ENCODE data around the gene ADM5. TPM values are rescaled to one million over a fixed set of nuclear protein-coding genes. Genes with fewer than 3 reads are reported as not detected.
A peak's percentile ranks its signal among the peaks of the same experiment; 100 is the strongest.
"Not testable (repeated sequence)": the region's sequence is repeated elsewhere in the genome, so short reads cannot be mapped to it uniquely, and the experiment has no call there.

ADM5 gene
- total RNA-seq, 1 donor = 0.63 TPM

DNA sequence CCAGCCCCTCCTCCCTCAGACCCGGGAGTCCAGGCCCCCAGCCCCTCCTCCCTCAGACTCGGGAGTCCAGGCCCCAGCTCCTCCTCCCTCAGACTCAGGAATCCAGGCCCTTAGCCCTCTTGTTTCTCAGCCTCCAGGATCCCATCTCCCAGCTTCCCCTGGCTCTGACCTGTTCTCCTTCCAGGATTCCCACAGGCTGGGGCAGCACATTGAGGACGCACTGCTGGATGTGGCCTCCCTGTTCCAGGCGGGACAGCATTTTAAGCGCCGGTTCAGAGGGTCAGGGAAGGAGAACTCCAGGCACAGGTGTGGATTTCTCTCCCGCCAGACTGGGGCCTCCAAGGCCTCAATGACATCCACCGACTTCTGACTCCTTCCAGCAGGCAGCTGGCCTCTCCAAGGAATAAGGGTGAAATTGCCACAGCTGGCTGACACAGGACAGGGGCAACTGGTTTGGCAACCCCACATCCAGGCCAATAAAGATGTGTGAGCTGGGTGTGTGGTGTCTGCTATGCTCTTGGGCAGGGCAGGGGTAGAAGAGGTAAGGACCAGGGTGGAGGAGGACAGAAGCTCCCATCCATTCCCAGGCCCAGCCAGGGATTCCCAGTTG is 23.9 kb downstream of the ADM5 start:
- TF ChIP-seq, protein P1, sequence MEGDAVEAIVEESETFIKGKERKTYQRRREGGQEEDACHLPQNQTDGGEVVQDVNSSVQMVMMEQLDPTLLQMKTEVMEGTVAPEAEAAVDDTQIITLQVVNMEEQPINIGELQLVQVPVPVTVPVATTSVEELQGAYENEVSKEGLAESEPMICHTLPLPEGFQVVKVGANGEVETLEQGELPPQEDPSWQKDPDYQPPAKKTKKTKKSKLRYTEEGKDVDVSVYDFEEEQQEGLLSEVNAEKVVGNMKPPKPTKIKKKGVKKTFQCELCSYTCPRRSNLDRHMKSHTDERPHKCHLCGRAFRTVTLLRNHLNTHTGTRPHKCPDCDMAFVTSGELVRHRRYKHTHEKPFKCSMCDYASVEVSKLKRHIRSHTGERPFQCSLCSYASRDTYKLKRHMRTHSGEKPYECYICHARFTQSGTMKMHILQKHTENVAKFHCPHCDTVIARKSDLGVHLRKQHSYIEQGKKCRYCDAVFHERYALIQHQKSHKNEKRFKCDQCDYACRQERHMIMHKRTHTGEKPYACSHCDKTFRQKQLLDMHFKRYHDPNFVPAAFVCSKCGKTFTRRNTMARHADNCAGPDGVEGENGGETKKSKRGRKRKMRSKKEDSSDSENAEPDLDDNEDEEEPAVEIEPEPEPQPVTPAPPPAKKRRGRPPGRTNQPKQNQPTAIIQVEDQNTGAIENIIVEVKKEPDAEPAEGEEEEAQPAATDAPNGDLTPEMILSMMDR (IDR thresholded peaks at IDR 0.05; ENCODE audit: insufficient read depth, low read length) = no peak
- no peak for DNase-seq (ENCODE audit: low read depth)
- H3K4me3 ChIP-seq (ENCODE audit: low read depth, low read length) = no peak overlapping the region

DNA sequence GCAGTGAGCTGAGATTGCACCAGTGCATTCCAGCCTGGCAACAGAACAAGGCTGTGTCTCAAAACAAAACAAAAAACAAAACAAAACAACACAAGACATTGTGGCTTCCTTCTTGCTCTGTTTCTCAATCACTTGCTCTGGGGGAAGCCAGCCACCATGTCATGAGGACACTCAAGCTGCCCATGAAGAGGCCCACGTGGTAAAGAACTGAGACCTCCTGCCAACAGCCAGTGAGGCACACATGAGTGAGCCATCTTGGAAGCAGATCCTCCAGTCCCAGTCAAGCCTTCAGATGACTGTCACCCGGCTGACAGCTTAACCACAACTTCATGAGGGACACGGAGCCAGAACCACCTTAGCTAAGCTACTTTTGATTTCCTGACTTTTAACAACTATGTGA is 26.8 kb downstream of the ADM5 start:
- no peak for DNase-seq (ENCODE audit: low read depth)
- TF ChIP-seq, protein P1 (IDR thresholded peaks at IDR 0.05; ENCODE audit: insufficient read depth, low read length) = no peak
- H3K4me3 ChIP-seq (ENCODE audit: low read depth, low read length) = no peak overlapping the region

DNA sequence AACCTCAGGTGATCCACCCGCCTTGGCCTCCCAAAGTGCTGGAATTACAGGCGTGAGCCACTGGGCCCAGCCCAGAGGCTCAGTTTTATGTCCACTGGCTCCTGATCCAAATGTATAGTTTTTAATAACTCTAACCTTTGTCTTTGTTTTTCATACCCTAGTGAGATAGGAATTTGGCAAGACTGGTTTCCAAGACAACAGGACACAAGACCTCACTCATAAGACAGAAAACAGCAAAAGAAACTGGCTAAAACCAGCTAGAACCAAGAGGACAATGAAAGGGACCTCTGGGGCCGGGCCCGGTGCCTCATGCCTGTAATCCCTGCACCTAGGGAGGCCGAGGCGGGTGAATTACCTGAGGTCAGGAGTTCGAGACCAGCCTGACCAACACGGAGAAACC is 29.1 kb downstream of the ADM5 start:
- TF ChIP-seq, protein P1 (IDR thresholded peaks at IDR 0.05; ENCODE audit: insufficient read depth, low read length) = no peak
- no peak overlapping the region for H3K4me3 ChIP-seq (ENCODE audit: low read depth, low read length)
- peak; percentile 34 for DNase-seq (ENCODE audit: low read depth)

DNA sequence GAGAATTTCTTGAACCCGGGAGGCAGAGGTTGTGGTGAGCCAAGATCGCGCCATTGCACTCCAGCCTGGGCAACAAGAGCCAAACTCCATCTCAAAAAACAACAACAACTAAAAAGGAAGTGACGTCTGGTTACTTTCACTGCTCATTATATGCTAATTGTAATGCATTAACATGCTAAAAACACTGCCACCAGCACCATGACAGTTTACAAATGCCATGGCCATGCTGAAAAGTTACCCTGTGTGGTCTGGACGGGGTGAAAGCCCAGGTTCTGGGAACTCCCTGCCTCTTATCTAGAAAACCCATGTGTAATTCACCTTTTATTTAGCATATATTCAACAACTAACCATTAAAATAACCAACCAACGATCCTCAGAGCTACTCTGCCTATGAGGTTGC is 29.6 kb downstream of the ADM5 start:
- TF ChIP-seq, protein P1 (IDR thresholded peaks at IDR 0.05; ENCODE audit: insufficient read depth, low read length) = no peak
- DNase-seq (ENCODE audit: low read depth) = no peak
- H3K4me3 ChIP-seq (ENCODE audit: low read depth, low read length) = no peak overlapping the region

DNA sequence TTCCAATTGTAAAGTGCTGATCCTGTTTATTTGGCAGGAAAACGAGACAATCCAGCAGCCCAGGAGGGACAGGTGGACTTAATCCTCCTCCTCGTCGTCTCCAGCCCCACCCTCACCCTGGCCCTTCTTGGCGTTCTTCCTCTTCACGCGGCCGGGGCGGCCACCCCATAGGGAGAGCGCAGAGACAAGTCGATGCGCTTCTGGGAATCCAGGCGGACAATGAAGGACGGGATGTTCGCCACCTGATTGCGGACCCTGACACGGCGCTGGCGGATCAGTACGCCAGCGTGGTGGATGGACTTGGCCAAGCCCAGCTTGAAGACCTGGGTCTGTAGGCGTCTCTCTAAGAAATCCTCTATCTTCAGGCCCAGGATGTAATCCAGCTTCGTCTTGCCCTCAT is 30.0 kb downstream of the ADM5 start:
- DNase-seq (ENCODE audit: low read depth); H3K4me3 ChIP-seq (ENCODE audit: low read depth, low read length): not testable (repeated sequence)

DNA sequence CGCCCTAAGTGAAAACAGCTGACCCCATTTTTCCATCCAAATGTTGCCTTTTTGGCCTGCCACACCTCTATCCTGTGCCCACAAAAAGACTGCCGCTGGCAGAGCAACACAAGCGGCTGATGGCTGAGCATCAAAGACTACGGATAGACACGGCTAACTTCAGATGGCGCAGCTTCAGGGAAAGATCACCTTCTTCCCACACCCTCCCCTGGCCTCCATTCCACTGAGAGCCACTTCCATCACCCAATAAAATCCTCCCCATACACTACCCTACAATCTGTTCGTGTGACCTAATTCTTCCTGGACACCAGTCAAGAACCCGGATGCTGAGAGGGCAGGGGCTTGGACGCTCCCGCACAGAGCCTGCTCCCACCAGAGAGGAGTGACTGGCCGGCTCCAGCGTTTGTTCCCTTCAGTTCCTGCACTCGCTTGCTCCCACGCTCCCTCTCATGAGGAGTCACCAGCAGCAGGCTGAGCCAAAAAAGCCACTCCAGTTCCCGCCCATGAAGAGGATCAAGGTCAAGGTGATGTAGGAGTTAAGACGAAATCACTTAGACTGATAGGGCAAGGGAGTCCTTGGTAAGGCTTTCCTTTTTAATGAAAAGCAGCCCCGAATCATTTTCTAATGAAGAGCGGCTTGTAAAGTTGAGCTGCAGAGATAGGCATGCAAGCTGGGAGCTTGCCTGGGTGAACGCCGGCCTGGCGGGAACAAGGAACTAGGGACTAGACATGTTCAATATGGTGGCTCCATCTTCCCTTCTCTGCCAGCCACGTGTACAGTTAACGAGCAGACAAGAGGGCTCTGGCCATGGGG is 38.0 kb downstream of the ADM5 start:
- H3K4me3 ChIP-seq (ENCODE audit: low read depth, low read length) = no peak overlapping the region
- TF ChIP-seq, protein P1 (IDR thresholded peaks at IDR 0.05; ENCODE audit: insufficient read depth, low read length) = no peak
- DNase-seq (ENCODE audit: low read depth) = peak; percentile 61

DNA sequence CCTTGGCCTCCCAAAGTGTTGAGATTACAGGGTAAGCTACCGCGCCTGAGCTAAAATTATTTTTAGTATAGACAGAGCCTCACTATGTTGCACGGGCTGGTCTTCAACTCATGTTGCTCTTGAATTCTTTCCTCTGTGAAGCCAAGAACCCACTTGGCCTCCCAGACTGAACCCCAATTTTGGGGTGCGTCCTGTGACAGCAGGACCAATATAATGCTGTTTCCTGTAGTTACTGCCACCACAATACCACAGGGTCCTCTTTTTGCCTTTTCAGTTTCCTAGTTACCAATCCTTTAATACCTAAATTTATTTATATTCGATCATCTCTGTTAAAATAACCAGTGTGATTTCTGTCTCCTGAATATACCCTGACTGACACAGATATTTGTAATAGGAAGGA is 40.8 kb downstream of the ADM5 start:
- H3K4me3 ChIP-seq (ENCODE audit: low read depth, low read length) = no peak overlapping the region
- DNase-seq (ENCODE audit: low read depth) = no peak
- TF ChIP-seq, protein P1 (IDR thresholded peaks at IDR 0.05; ENCODE audit: insufficient read depth, low read length) = no peak

Data from fibroblast of the aortic adventitia (primary cell).